ENCODE measurements around the gene PAX7. TPM values are rescaled to one million over a fixed set of nuclear protein-coding genes. Genes with fewer than 3 reads are reported as not detected.

Gene PAX7
- total and polyA plus RNA-seq, 2 donors (not counting 1 experiment from before 2014, with no cell fraction given), result not detected

DNA sequence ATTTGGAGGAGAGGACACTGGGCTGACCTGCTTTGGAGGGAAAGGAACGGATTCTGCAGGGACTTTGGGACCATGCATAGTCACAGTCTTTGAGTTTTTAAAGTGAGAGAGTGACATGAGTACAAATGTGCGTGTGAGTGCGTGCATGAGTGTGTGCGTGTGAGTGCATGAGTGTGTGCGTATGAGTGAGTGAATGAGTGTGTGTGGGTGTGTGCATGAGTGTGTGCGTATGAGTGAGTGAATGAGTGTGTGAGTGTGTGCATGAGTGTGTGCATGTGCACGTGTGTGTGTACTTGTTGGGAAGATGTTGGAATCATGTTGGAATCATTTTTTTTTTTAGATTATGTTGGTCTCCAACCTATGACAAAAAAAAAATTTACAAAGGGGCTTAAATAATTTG, 70.5 kb downstream of the PAX7 start:
- peaks cover 0 to 14% (median 2%) of the 10 kb centered on the region in 4 experiments for H3K27me3 ChIP-seq (replicated peaks in 1 of 4; ENCODE audit: control extremely low read depth in 1 of 4, control insufficient read depth in 3 of 4, insufficient read depth in 4 of 4, low read length in 3 of 4)
- DNase-seq, result no peak
- Mint-ChIP-seq H3K4me1 (no peaks in the 10 kb centered on the region), H3K27me3 (peaks cover 35% of the 10 kb centered on the region), H3K9me3 (ENCODE audit: insufficient read depth) (peaks cover 3% of the 10 kb centered on the region), H3K4me3 (no peak overlapping the region), H3K27ac (no peak overlapping the region)
- WGBS (ENCODE audit: insufficient coverage), result 93% methylated on average over 6 of the region's 7 CpGs
- no peaks in the 10 kb centered on the region for H3K9me3 ChIP-seq (ENCODE audit: control extremely low read depth in 1 of 3, control insufficient read depth in 2 of 3, insufficient read depth in 1 of 3, low read length in 2 of 3)
- H3K27ac ChIP-seq (ENCODE audit: low read length in 2 of 2), result no peak overlapping the region
- H3K4me3 ChIP-seq (ENCODE audit: control extremely low read depth in 1 of 5, extremely low read depth in 1 of 5, insufficient read depth in 1 of 5, low read depth in 2 of 5, low read length in 4 of 5), result no peak overlapping the region
- no peaks in the 10 kb centered on the region for H4K20me1 ChIP-seq (ENCODE audit: control insufficient read depth, insufficient read depth, low read length, poor library complexity, severe bottlenecking)
- H3K79me2 ChIP-seq (ENCODE audit: control insufficient read depth, insufficient read depth, low read length), result no peaks in the 10 kb centered on the region
- no peaks in the 10 kb centered on the region for H3K4me1 ChIP-seq (ENCODE audit: control insufficient read depth in 2 of 2, insufficient read depth in 2 of 2, low read length in 2 of 2)
- ChIA-PET CTCF (no interaction called here), POLR2A (no interaction called here)
- TF ChIP-seq, protein P1, sequence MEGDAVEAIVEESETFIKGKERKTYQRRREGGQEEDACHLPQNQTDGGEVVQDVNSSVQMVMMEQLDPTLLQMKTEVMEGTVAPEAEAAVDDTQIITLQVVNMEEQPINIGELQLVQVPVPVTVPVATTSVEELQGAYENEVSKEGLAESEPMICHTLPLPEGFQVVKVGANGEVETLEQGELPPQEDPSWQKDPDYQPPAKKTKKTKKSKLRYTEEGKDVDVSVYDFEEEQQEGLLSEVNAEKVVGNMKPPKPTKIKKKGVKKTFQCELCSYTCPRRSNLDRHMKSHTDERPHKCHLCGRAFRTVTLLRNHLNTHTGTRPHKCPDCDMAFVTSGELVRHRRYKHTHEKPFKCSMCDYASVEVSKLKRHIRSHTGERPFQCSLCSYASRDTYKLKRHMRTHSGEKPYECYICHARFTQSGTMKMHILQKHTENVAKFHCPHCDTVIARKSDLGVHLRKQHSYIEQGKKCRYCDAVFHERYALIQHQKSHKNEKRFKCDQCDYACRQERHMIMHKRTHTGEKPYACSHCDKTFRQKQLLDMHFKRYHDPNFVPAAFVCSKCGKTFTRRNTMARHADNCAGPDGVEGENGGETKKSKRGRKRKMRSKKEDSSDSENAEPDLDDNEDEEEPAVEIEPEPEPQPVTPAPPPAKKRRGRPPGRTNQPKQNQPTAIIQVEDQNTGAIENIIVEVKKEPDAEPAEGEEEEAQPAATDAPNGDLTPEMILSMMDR (IDR thresholded peaks at IDR 0.05), result no peak
- TF ChIP-seq EZH2 (IDR thresholded peaks at IDR 0.05; ENCODE audit: borderline replicate concordance, insufficient read depth, low read depth, low read length, poor library complexity, severe bottlenecking), result no peak
- no peaks in the 10 kb centered on the region for H3K36me3 ChIP-seq (replicated peaks in 1 of 2; ENCODE audit: control extremely low read depth in 1 of 2, control insufficient read depth in 1 of 2, extremely low read depth in 1 of 2, insufficient read depth in 2 of 2, low read length in 1 of 2)
- H3K4me2 ChIP-seq (replicated peaks; ENCODE audit: low read depth, low read length, poor library complexity, severe bottlenecking), result no peak overlapping the region
- H2AFZ ChIP-seq (ENCODE audit: insufficient read depth, low read depth, low read length, poor library complexity, severe bottlenecking), result no peak overlapping the region
- no peak overlapping the region for H3K9ac ChIP-seq (ENCODE audit: low read length)
- ATAC-seq (ENCODE audit: low read depth), result no peak
- intact Hi-C loops (cut with micrococcal nuclease), result no loop called here

DNA sequence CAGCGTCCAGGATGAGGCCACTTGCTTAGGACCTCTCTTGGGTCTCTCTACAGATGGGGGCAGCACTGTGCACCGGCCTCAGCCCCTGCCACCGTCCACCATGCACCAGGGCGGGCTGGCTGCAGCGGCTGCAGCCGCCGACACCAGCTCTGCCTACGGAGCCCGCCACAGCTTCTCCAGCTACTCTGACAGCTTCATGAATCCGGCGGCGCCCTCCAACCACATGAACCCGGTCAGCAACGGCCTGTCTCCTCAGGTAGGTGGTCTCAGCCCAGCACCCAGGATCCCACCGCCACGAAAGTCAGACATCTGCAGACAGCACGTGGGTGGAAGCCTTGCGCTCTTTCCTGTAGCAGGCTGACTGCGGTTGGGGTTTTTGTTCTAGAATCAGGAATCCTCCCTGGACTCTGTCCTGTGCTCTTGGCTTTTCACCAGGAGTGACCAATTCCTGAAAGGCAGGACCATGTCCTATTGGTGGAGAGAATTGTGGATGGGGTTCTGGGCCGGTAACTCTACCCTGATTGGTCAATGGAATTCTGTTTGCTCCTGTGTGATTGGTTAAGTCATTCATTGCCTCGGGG, 72.5 kb downstream of the PAX7 start:
- no peaks in the 10 kb centered on the region for H3K9me3 ChIP-seq (ENCODE audit: control extremely low read depth in 1 of 3, control insufficient read depth in 2 of 3, insufficient read depth in 1 of 3, low read length in 2 of 3)
- no peaks in the 10 kb centered on the region for H4K20me1 ChIP-seq (ENCODE audit: control insufficient read depth, insufficient read depth, low read length, poor library complexity, severe bottlenecking)
- no peak overlapping the region for H3K9ac ChIP-seq (ENCODE audit: low read length)
- H3K27me3 ChIP-seq (replicated peaks in 1 of 4; ENCODE audit: control extremely low read depth in 1 of 4, control insufficient read depth in 3 of 4, insufficient read depth in 4 of 4, low read length in 3 of 4), result peaks cover 0 to 12% (median 2%) of the 10 kb centered on the region in 4 experiments
- intact Hi-C loops (cut with micrococcal nuclease), result no loop called here
- H3K4me3 ChIP-seq (ENCODE audit: control extremely low read depth in 1 of 5, extremely low read depth in 1 of 5, insufficient read depth in 1 of 5, low read depth in 2 of 5, low read length in 4 of 5), result no peak overlapping the region
- no peaks in the 10 kb centered on the region for H3K4me1 ChIP-seq (ENCODE audit: control insufficient read depth in 2 of 2, insufficient read depth in 2 of 2, low read length in 2 of 2)
- H3K4me3 Mint-ChIP-seq, result no peak overlapping the region
- H3K27ac Mint-ChIP-seq, result no peak overlapping the region
- H3K27me3 Mint-ChIP-seq, result peaks cover 21% of the 10 kb centered on the region
- no peak overlapping the region for H3K27ac ChIP-seq (ENCODE audit: low read length in 2 of 2)
- H3K36me3 ChIP-seq (replicated peaks in 1 of 2; ENCODE audit: control extremely low read depth in 1 of 2, control insufficient read depth in 1 of 2, extremely low read depth in 1 of 2, insufficient read depth in 2 of 2, low read length in 1 of 2), result no peaks in the 10 kb centered on the region
- ChIA-PET CTCF (no interaction called here), POLR2A (no interaction called here)
- no peak for DNase-seq
- no peaks in the 10 kb centered on the region for H3K79me2 ChIP-seq (ENCODE audit: control insufficient read depth, insufficient read depth, low read length)
- no peak overlapping the region for H3K4me2 ChIP-seq (replicated peaks; ENCODE audit: low read depth, low read length, poor library complexity, severe bottlenecking)
- ATAC-seq (ENCODE audit: low read depth), result no peak
- H3K9me3 Mint-ChIP-seq (ENCODE audit: insufficient read depth), result no peaks in the 10 kb centered on the region
- no peak overlapping the region for H2AFZ ChIP-seq (ENCODE audit: insufficient read depth, low read depth, low read length, poor library complexity, severe bottlenecking)
- WGBS (ENCODE audit: insufficient coverage), result 52% methylated on average over 21 of the region's 21 CpGs
- TF ChIP-seq, protein P1 (IDR thresholded peaks at IDR 0.05), result no peak
- TF ChIP-seq EZH2 (IDR thresholded peaks at IDR 0.05; ENCODE audit: borderline replicate concordance, insufficient read depth, low read depth, low read length, poor library complexity, severe bottlenecking), result no peak
- no peaks in the 10 kb centered on the region for H3K4me1 Mint-ChIP-seq

Measured in B cell (primary cell).